Measurements from ENCODE around the gene RFTN1. TPM values are rescaled to one million over a fixed set of nuclear protein-coding genes. Genes with fewer than 3 reads are reported as not detected.
A peak's percentile ranks its signal among the peaks of the same experiment; 100 is the strongest.

The RFTN1 gene
- polyA plus RNA-seq, 3 donors, result 17.4 to 28.0 (median 27.2) TPM

- Mint-ChIP-seq H3K27me3 (ENCODE audit: low read depth in 3 of 3) (peaks cover 0 to 3% (median 2%) of the 10 kb centered on the region in 3 donors), H3K36me3 (no peaks in the 10 kb centered on the region), H3K27ac (no peak overlapping the region), H3K9me3 (peaks cover 3 to 9% (median 5%) of the 10 kb centered on the region in 7 donors), H3K4me1 (peaks cover 39% of the 10 kb centered on the region), H3K4me3 (no peak overlapping the region)
- Histone ChIP-seq H3K79me2 (ENCODE audit: insufficient read depth, low read length) (no peaks in the 10 kb centered on the region), H3K4me2 (replicated peaks; ENCODE audit: extremely low read depth, low read length, poor library complexity, severe bottlenecking) (no peak overlapping the region), H2AFZ (ENCODE audit: insufficient read depth, low read depth, low read length, poor library complexity, severe bottlenecking) (no peak overlapping the region), H3K27me3 (ENCODE audit: control insufficient read depth in 2 of 2, insufficient read depth in 2 of 2, low read length in 2 of 2) (no peaks in the 10 kb centered on the region), H3K4me3 (replicated peaks in 1 of 3; ENCODE audit: low read depth in 2 of 3, low read length in 3 of 3) (no peak overlapping the region), H3K4me1 (ENCODE audit: control insufficient read depth in 1 of 2, insufficient read depth in 2 of 2, low read length in 2 of 2) (peaks cover 13 to 26% of the 10 kb centered on the region in 2 donors), H4K20me1 (ENCODE audit: insufficient read depth, low read length) (no peaks in the 10 kb centered on the region), H3K9ac (ENCODE audit: insufficient read depth, low read length, poor library complexity, severe bottlenecking) (no peak overlapping the region), H3K9me3 (replicated peaks in 1 of 2; ENCODE audit: control insufficient read depth in 1 of 2, insufficient read depth in 1 of 2, low read length in 2 of 2) (peaks cover 0 to 6% of the 10 kb centered on the region in 2 donors), H3K27ac (ENCODE audit: low read depth in 1 of 2, low read length in 2 of 2) (no peak overlapping the region), H3K36me3 (replicated peaks in 1 of 2; ENCODE audit: control insufficient read depth in 1 of 2, insufficient read depth in 2 of 2, low read length in 2 of 2) (no peaks in the 10 kb centered on the region)
- no peak for TF ChIP-seq CTCF (IDR thresholded peaks at IDR 0.05)
- intact Hi-C loops (cut with micrococcal nuclease), result no loop called here
- DNase-seq, result no peak
- WGBS (ENCODE audit: insufficient coverage), result 100% methylated on average over 1 of the region's 2 CpGs
These were observed 10.7 kb upstream of the RFTN1 start for GRCh38 chr3:16524196-16524595.

GRCh38 chr3:16523778-16524177 is 10.3 kb upstream of the RFTN1 start:
- 100% methylated on average over 1 of the region's 2 CpGs for WGBS (ENCODE audit: insufficient coverage)
- peaks cover 37% of the 10 kb centered on the region for H3K4me1 Mint-ChIP-seq

More at GRCh38 chr3:16523778-16524177, 10.3 kb upstream of the RFTN1 start:
- H3K9me3 ChIP-seq (replicated peaks in 1 of 2; ENCODE audit: control insufficient read depth in 1 of 2, insufficient read depth in 1 of 2, low read length in 2 of 2), result peaks cover 0 to 6% of the 10 kb centered on the region in 2 donors
- DNase-seq, result peak in 2 of 3 donors; percentile 22 to 83
- H3K4me1 ChIP-seq (ENCODE audit: control insufficient read depth in 1 of 2, insufficient read depth in 2 of 2, low read length in 2 of 2), result peaks cover 10 to 26% of the 10 kb centered on the region in 2 donors
- no peaks in the 10 kb centered on the region for H3K27me3 ChIP-seq (ENCODE audit: control insufficient read depth in 2 of 2, insufficient read depth in 2 of 2, low read length in 2 of 2)
- peaks cover 3 to 9% (median 5%) of the 10 kb centered on the region in 7 donors for H3K9me3 Mint-ChIP-seq
- no peak overlapping the region for H3K4me3 Mint-ChIP-seq
- H3K27me3 Mint-ChIP-seq (ENCODE audit: low read depth in 3 of 3), result peaks cover 0 to 3% (median 2%) of the 10 kb centered on the region in 3 donors
- no peak overlapping the region for H3K9ac ChIP-seq (ENCODE audit: insufficient read depth, low read length, poor library complexity, severe bottlenecking)
- H3K36me3 Mint-ChIP-seq, result no peaks in the 10 kb centered on the region
- H3K27ac Mint-ChIP-seq, result peak overlapping the region in 1 of 7 donors; percentile 40
- no peak overlapping the region for H3K4me3 ChIP-seq (replicated peaks in 1 of 3; ENCODE audit: low read depth in 2 of 3, low read length in 3 of 3)
- no peaks in the 10 kb centered on the region for H4K20me1 ChIP-seq (ENCODE audit: insufficient read depth, low read length)
- TF ChIP-seq CTCF (IDR thresholded peaks at IDR 0.05), result no peak
- H3K27ac ChIP-seq (ENCODE audit: low read depth in 1 of 2, low read length in 2 of 2), result no peak overlapping the region
- no peaks in the 10 kb centered on the region for H3K79me2 ChIP-seq (ENCODE audit: insufficient read depth, low read length)
- H3K36me3 ChIP-seq (replicated peaks in 1 of 2; ENCODE audit: control insufficient read depth in 1 of 2, insufficient read depth in 2 of 2, low read length in 2 of 2), result no peaks in the 10 kb centered on the region
- intact Hi-C loops (cut with micrococcal nuclease), result no loop called here
- H3K4me2 ChIP-seq (replicated peaks; ENCODE audit: extremely low read depth, low read length, poor library complexity, severe bottlenecking), result no peak overlapping the region
- no peak overlapping the region for H2AFZ ChIP-seq (ENCODE audit: insufficient read depth, low read depth, low read length, poor library complexity, severe bottlenecking)
